ENCODE data around the gene BTG1. TPM values are rescaled to one million over a fixed set of nuclear protein-coding genes. Genes with fewer than 3 reads are reported as not detected.

Gene BTG1
- total RNA-seq, 1 experiment from 2014 or later, result 23.1 TPM

- Mint-ChIP-seq H3K36me3 (ENCODE audit: insufficient read depth, unreplicated experiment) (no peaks in the 10 kb centered on the region), H3K4me1 (ENCODE audit: low read depth, unreplicated experiment) (no peaks in the 10 kb centered on the region), H3K27ac (ENCODE audit: unreplicated experiment) (no peak overlapping the region), H3K4me3 (ENCODE audit: unreplicated experiment) (no peak overlapping the region), H3K9me3 (ENCODE audit: unreplicated experiment) (no peaks in the 10 kb centered on the region), H3K27me3 (ENCODE audit: insufficient read depth, unreplicated experiment) (no peaks in the 10 kb centered on the region)
- ChIA-PET CTCF (no interaction called here), POLR2A (no interaction called here)
- H3K27me3 ChIP-seq (replicated peaks; ENCODE audit: control insufficient read depth, insufficient read depth, low read length), result no peaks in the 10 kb centered on the region
- H3K9me3 ChIP-seq, result no peaks in the 10 kb centered on the region
- no peak for DNase-seq
- H3K4me3 ChIP-seq (ENCODE audit: low read depth, low read length), result no peak overlapping the region
- TF ChIP-seq, protein P1, sequence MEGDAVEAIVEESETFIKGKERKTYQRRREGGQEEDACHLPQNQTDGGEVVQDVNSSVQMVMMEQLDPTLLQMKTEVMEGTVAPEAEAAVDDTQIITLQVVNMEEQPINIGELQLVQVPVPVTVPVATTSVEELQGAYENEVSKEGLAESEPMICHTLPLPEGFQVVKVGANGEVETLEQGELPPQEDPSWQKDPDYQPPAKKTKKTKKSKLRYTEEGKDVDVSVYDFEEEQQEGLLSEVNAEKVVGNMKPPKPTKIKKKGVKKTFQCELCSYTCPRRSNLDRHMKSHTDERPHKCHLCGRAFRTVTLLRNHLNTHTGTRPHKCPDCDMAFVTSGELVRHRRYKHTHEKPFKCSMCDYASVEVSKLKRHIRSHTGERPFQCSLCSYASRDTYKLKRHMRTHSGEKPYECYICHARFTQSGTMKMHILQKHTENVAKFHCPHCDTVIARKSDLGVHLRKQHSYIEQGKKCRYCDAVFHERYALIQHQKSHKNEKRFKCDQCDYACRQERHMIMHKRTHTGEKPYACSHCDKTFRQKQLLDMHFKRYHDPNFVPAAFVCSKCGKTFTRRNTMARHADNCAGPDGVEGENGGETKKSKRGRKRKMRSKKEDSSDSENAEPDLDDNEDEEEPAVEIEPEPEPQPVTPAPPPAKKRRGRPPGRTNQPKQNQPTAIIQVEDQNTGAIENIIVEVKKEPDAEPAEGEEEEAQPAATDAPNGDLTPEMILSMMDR (IDR thresholded peaks at IDR 0.05; ENCODE audit: insufficient read depth in 1 of 2, low read depth in 1 of 2, low read length in 1 of 2, severe bottlenecking in 1 of 2, unreplicated experiment in 1 of 2), result no peak
- H3K36me3 ChIP-seq (ENCODE audit: control insufficient read depth, insufficient read depth, low read length), result no peaks in the 10 kb centered on the region
- intact Hi-C loops (cut with micrococcal nuclease; ENCODE audit: unreplicated experiment), result no loop called here
- H3K4me1 ChIP-seq, result no peaks in the 10 kb centered on the region
- no TSS peak for BruUV-seq (replicated peaks)
These were observed 37.9 kb upstream of the BTG1 start for GRCh38 chr12:92183575-92183974.

DNA sequence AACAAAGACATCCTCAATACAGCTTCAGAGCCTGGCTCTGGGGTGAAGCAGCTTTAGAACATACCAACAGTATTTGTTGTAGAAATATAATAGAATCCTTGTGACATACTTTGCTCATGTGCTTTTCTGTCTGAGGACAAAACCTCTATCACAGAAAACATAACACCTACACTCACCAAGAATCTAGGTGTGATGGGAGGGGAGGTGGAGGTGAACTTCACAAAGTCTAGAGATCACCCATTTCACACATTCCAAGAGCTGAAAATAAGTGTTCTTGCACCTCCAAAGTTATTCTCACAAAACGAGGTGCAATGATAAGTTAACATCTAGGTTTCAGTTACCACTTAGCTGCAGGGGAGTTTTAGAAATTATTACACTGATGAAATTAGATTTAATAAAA, 32.7 kb upstream of the BTG1 start:
- Histone ChIP-seq H3K4me3 (ENCODE audit: low read depth, low read length) (no peak overlapping the region), H3K9me3 (no peaks in the 10 kb centered on the region), H3K4me1 (no peaks in the 10 kb centered on the region), H3K36me3 (ENCODE audit: control insufficient read depth, insufficient read depth, low read length) (no peaks in the 10 kb centered on the region), H3K27me3 (replicated peaks; ENCODE audit: control insufficient read depth, insufficient read depth, low read length) (no peaks in the 10 kb centered on the region)
- intact Hi-C loops (cut with micrococcal nuclease; ENCODE audit: unreplicated experiment), result no loop called here
- H3K27ac Mint-ChIP-seq (ENCODE audit: unreplicated experiment), result no peak overlapping the region
- DNase-seq, result no peak
- H3K36me3 Mint-ChIP-seq (ENCODE audit: insufficient read depth, unreplicated experiment), result no peaks in the 10 kb centered on the region
- H3K4me3 Mint-ChIP-seq (ENCODE audit: unreplicated experiment), result no peak overlapping the region
- POLR2A ChIA-PET, result no interaction called here
- TF ChIP-seq, protein P1 (IDR thresholded peaks at IDR 0.05; ENCODE audit: insufficient read depth in 1 of 2, low read depth in 1 of 2, low read length in 1 of 2, severe bottlenecking in 1 of 2, unreplicated experiment in 1 of 2), result no peak
- CTCF ChIA-PET, result no interaction called here
- H3K27me3 Mint-ChIP-seq (ENCODE audit: insufficient read depth, unreplicated experiment), result no peaks in the 10 kb centered on the region
- H3K9me3 Mint-ChIP-seq (ENCODE audit: unreplicated experiment), result no peaks in the 10 kb centered on the region
- H3K4me1 Mint-ChIP-seq (ENCODE audit: low read depth, unreplicated experiment), result no peaks in the 10 kb centered on the region
- no TSS peak for BruUV-seq (replicated peaks)

- intact Hi-C loops (cut with micrococcal nuclease; ENCODE audit: unreplicated experiment), result no loop called here
- no peak overlapping the region for H3K4me3 ChIP-seq (ENCODE audit: low read depth, low read length)
- H3K27me3 Mint-ChIP-seq (ENCODE audit: insufficient read depth, unreplicated experiment), result no peaks in the 10 kb centered on the region
- H3K36me3 Mint-ChIP-seq (ENCODE audit: insufficient read depth, unreplicated experiment), result no peaks in the 10 kb centered on the region
- no peaks in the 10 kb centered on the region for H3K9me3 Mint-ChIP-seq (ENCODE audit: unreplicated experiment)
- TF ChIP-seq, protein P1 (IDR thresholded peaks at IDR 0.05; ENCODE audit: insufficient read depth in 1 of 2, low read depth in 1 of 2, low read length in 1 of 2, severe bottlenecking in 1 of 2, unreplicated experiment in 1 of 2), result no peak
- BruUV-seq (replicated peaks), result no TSS peak
- no peaks in the 10 kb centered on the region for H3K4me1 Mint-ChIP-seq (ENCODE audit: low read depth, unreplicated experiment)
- ChIA-PET CTCF (no interaction called here), POLR2A (no interaction called here)
- H3K27me3 ChIP-seq (replicated peaks; ENCODE audit: control insufficient read depth, insufficient read depth, low read length), result no peaks in the 10 kb centered on the region
- H3K9me3 ChIP-seq, result no peaks in the 10 kb centered on the region
- DNase-seq, result no peak
- H3K36me3 ChIP-seq (ENCODE audit: control insufficient read depth, insufficient read depth, low read length), result no peaks in the 10 kb centered on the region
- no peak overlapping the region for H3K27ac Mint-ChIP-seq (ENCODE audit: unreplicated experiment)
- no peak overlapping the region for H3K4me3 Mint-ChIP-seq (ENCODE audit: unreplicated experiment)
- H3K4me1 ChIP-seq, result no peaks in the 10 kb centered on the region
These were observed 31.0 kb upstream of the BTG1 start for GRCh38 chr12:92176646-92177045.

Measured in Caco-2 (cell line).